MG63 (cell line): ENCODE results near the gene ZNF692. TPM values are rescaled to one million over a fixed set of nuclear protein-coding genes. Genes with fewer than 3 reads are reported as not detected.

Source experiments
- DNase-seq: peaks from one replicate; pipeline ENCODE4 v3.0.0-alpha.2; 2020
- H3K27me3 ChIP-seq: fragments of 250-450 bp; sonication (Bioruptor Pico); 2 replicates; pipeline ENCODE4 v1.5.1; 2020; ENCODE audit warnings: mild to moderate bottlenecking, moderate library complexity
- H3K36me3 ChIP-seq: fragments of 250-450 bp; sonication (Bioruptor Pico); 2 replicates; pipeline ENCODE4 v1.5.1; 2020; ENCODE audit warnings: mild to moderate bottlenecking, moderate library complexity
- H3K4me3 ChIP-seq: fragments of 250-450 bp; sonication (Bioruptor Pico); 2 replicates; pipeline ENCODE4 v1.5.1; 2020; ENCODE audit warnings: mild to moderate bottlenecking, moderate library complexity
- H3K9me3 ChIP-seq: fragments of 250-450 bp; sonication (Bioruptor Pico); 2 replicates; pipeline ENCODE4 v1.5.1; 2020; ENCODE audit warnings: mild to moderate bottlenecking, moderate library complexity
- total RNA-seq: library from RNA; depleted of rRNA; stranded (reverse); fragments of >200 nt; shearing (Covaris generic); gene quantifications from 2 replicates; pipeline ENCODE4 v1.2.3, GENCODE V29; 2014; ENCODE audit warnings: low replicate concordance

Gene ZNF692
- total RNA-seq, 1 experiment from 2014 or later, result 14.7 TPM

DNA sequence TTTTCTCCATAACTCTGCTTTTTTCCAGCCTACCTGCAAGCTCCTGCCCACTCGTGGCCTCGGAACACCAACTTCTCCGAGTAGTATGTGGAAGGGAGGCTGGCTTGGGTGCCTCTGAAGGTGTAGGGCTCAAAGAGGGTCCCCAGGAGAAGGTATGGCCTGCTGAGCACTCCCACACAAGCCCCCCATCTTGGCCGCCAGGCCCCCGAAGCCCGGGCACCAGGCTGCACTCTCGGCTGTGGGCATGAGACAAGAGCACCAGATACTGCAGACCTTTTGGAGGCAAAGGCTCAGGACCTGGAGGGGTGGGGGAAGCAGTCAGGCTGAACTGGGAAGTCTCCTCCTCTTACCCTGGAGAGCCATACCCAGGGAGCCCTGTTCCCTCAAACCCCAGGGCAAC, 1.7 kb downstream of the ZNF692 start:
- H3K9me3 ChIP-seq, result no peaks in the 10 kb centered on the region
- H3K27me3 ChIP-seq, result no peaks in the 10 kb centered on the region
- H3K4me3 ChIP-seq, result peak overlapping the region; percentile 74
- no peak for DNase-seq
- peaks cover 55% of the 10 kb centered on the region for H3K36me3 ChIP-seq

DNA sequence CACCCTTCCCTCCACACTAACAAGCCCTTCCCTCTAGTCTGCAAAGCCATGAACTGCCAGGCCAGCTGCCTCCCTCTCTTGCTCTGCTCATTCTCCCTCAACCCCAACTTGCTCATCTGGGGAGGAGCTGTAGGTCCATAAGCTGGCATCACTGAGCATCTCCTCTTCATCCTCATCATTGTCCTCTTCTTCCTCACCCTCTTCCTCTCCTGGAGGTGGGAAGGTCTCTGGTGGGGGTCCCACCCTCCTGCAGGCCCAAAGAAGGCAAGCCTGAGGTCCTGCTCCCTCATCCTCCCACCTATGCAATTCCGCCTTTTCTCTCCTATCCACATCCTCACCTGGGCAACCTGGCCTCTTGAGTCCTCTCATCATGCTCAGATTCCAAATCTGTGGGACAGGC, 2.7 kb downstream of the ZNF692 start:
- no peak overlapping the region for H3K4me3 ChIP-seq
- no peak for DNase-seq
- H3K36me3 ChIP-seq, result peaks cover 66% of the 10 kb centered on the region
- H3K9me3 ChIP-seq, result no peaks in the 10 kb centered on the region
- H3K27me3 ChIP-seq, result no peaks in the 10 kb centered on the region

- Histone ChIP-seq H3K4me3 (no peak overlapping the region), H3K36me3 (peaks cover 70% of the 10 kb centered on the region), H3K9me3 (no peaks in the 10 kb centered on the region), H3K27me3 (no peaks in the 10 kb centered on the region)
- no peak for DNase-seq
Measured at GRCh38 chr1:248855580-248855979, 3.3 kb downstream of the ZNF692 start.

- H3K4me3 ChIP-seq, result no peak overlapping the region
- H3K9me3 ChIP-seq, result no peaks in the 10 kb centered on the region
- no peaks in the 10 kb centered on the region for H3K27me3 ChIP-seq
- H3K36me3 ChIP-seq, result peaks cover 87% of the 10 kb centered on the region
- no peak for DNase-seq
Measured at GRCh38 chr1:248853663-248854375, 5.1 kb downstream of the ZNF692 start.

DNA sequence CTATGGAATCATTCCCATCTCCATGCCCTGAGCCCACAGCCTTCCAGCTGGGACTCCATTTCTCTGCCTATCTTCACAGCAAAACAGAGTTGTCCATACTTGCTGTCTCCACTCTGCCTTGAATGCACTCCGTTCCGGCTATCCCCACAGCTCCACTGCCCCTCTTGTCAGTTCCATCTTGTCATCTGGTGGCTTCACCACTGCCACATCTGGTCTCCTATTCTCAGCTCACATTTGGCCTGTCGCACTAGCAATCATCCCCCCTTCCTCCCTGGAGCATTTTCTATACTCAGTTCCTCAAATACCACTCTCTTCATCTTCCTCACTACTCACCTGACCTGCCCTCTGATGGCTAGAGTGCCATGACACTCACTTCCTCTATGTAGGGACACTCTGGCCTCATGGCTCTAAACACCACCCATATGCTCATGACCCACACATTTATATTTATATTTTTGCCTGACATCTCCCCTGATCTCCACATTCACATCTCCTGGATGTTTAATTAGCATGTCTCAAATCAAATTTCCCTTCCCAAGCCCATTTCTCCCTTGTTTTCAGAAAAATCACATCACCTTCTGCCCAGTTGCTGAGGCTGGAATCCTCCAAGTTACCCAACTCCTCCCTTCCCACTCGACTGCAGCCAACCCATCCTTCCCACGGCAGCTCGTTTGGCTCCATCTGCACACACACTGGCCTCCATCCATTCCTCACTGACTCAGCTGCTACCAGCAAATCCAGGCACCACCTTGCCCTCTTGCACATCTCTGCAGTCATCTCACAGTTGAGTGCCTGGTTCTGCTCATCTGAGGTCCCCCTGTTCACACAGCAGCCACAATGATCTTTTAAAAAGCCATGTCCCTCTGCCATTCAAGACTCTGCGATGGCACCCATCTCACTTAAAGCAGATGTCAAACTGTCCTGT, 6.1 kb downstream of the ZNF692 start:
- no peak overlapping the region for H3K4me3 ChIP-seq
- H3K36me3 ChIP-seq, result peaks cover 95% of the 10 kb centered on the region
- H3K27me3 ChIP-seq, result no peaks in the 10 kb centered on the region
- no peaks in the 10 kb centered on the region for H3K9me3 ChIP-seq
- DNase-seq, result peak; percentile 62

- Histone ChIP-seq H3K36me3 (peaks cover 85% of the 10 kb centered on the region), H3K4me3 (no peak overlapping the region), H3K27me3 (no peaks in the 10 kb centered on the region), H3K9me3 (no peaks in the 10 kb centered on the region)
- no peak for DNase-seq
Measured at GRCh38 chr1:248851390-248851789, 7.5 kb downstream of the ZNF692 start.

GRCh38 chr1:248850536-248851251, 8.2 kb downstream of the ZNF692 start:
- Histone ChIP-seq H3K4me3 (no peak overlapping the region), H3K9me3 (no peaks in the 10 kb centered on the region), H3K27me3 (no peaks in the 10 kb centered on the region), H3K36me3 (peaks cover 81% of the 10 kb centered on the region)
- DNase-seq, result no peak

DNA sequence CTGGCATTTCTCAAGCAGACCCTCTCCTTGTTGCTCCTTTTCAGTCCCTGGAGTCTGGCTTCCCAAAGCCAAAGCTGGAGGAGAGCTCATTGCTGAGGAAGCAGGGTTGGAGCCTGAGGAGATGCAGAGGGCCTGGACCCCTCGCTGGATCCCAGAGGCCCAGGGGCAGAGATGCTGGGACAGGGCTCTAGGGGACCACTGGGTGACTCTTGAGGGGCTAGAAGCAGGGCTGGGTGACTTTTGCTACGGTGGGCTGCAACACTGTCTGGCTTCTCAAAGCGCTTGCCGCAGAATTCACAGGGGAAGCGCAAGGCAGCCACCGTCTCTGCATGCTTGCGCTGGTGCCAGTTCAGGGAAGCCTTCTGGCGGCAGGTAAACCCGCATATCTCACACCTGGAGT, 8.8 kb downstream of the ZNF692 start:
- H3K36me3 ChIP-seq, result peaks cover 79% of the 10 kb centered on the region
- H3K4me3 ChIP-seq, result no peak overlapping the region
- no peaks in the 10 kb centered on the region for H3K9me3 ChIP-seq
- no peak for DNase-seq
- no peaks in the 10 kb centered on the region for H3K27me3 ChIP-seq

DNA sequence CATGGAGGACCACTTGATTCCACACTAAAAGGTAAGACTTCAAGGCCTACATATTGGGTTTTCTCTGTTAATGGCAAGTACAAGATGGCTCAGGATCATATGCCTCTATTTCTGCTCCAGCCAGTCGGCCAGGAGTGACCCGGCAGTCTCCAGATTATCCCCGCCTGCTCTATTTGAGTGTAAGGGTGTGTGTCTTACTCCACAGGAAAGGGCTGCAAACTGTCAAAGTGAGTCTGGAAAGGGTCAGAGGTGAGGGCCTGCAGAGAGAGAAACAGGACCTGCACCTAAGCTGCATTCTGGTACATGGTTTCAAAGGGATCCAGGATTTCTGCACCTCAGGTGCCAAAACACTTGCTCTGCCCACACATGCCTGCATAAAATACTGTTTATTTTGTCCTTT, 9.2 kb downstream of the ZNF692 start:
- Histone ChIP-seq H3K36me3 (peaks cover 78% of the 10 kb centered on the region), H3K4me3 (no peak overlapping the region), H3K9me3 (no peaks in the 10 kb centered on the region), H3K27me3 (no peaks in the 10 kb centered on the region)
- no peak for DNase-seq

DNA sequence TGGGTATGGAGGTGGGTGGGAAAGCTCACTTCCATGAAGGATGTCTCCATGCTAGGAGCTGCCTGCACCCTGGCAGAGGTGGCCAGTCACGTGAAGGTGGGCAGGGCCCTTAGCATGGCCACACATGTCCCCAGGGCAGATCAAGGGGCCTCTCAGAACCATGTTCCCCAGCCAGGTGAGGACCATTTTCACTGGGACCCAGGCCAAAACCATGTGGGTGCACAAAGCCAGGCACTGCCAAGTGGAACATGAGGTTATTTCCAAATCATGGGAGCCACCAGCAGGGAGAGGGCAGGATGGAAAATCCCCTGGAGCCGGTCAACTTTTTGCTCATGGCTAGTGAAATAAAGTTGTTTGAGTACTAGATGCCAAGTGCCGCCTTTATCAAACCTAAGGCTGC, 9.7 kb downstream of the ZNF692 start:
- Histone ChIP-seq H3K27me3 (no peaks in the 10 kb centered on the region), H3K9me3 (no peaks in the 10 kb centered on the region), H3K4me3 (no peak overlapping the region), H3K36me3 (peaks cover 76% of the 10 kb centered on the region)
- no peak for DNase-seq

- Histone ChIP-seq H3K4me3 (no peak overlapping the region), H3K9me3 (no peaks in the 10 kb centered on the region), H3K36me3 (peaks cover 71% of the 10 kb centered on the region), H3K27me3 (no peaks in the 10 kb centered on the region)
- no peak for DNase-seq
Measured at GRCh38 chr1:248848602-248849001, 10.3 kb downstream of the ZNF692 start.

- Histone ChIP-seq H3K36me3 (peaks cover 68% of the 10 kb centered on the region), H3K27me3 (no peaks in the 10 kb centered on the region), H3K4me3 (no peak overlapping the region), H3K9me3 (no peaks in the 10 kb centered on the region)
- DNase-seq, result no peak
Measured at GRCh38 chr1:248847956-248848561, 10.8 kb downstream of the ZNF692 start.

- peaks cover 64% of the 10 kb centered on the region for H3K36me3 ChIP-seq
- no peak for DNase-seq
Measured at GRCh38 chr1:248847181-248847955, 11.5 kb downstream of the ZNF692 start.

GRCh38 chr1:248844526-248844925, 14.4 kb downstream of the ZNF692 start:
- Histone ChIP-seq H3K36me3 (peaks cover 42% of the 10 kb centered on the region), H3K9me3 (no peaks in the 10 kb centered on the region), H3K4me3 (no peak overlapping the region), H3K27me3 (no peaks in the 10 kb centered on the region)
- no peak for DNase-seq

More at GRCh38 chr1:248847181-248847955, 11.5 kb downstream of the ZNF692 start:
- no peaks in the 10 kb centered on the region for H3K9me3 ChIP-seq
- no peaks in the 10 kb centered on the region for H3K27me3 ChIP-seq
- no peak overlapping the region for H3K4me3 ChIP-seq

GRCh38 chr1:248843687-248844086, 15.2 kb downstream of the ZNF692 start:
- Histone ChIP-seq H3K36me3 (peaks cover 34% of the 10 kb centered on the region), H3K9me3 (no peaks in the 10 kb centered on the region), H3K4me3 (no peak overlapping the region), H3K27me3 (no peaks in the 10 kb centered on the region)
- no peak for DNase-seq

DNA sequence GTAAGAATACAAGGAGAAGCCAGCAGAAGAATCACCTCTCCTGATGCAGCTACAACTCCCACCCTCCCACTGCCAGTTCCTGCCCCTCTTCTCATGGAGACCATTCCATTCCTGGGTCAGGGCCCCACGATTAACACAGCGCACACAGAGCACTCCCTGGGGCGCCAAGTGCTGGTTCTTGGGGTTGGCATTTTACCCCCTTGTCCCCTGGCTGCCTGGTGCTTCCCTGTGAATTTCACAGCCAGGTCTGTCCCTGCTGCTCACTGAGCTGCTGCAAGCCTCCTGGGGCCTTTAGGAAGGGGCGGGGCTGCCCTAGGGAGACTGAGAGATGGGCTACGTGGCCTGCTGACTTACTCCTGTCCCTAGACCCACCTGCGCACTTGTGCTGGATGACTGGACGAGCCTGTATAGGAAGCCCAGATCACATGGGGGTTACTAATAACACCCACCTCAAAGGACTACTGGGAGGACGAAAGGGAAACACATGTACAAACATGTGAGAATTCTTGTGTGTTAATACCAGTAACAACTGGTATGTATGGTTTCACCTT, 16.0 kb downstream of the ZNF692 start:
- H3K36me3 ChIP-seq, result peaks cover 27% of the 10 kb centered on the region
- no peak overlapping the region for H3K4me3 ChIP-seq
- no peak for DNase-seq
- H3K9me3 ChIP-seq, result no peaks in the 10 kb centered on the region
- no peaks in the 10 kb centered on the region for H3K27me3 ChIP-seq
